Progenitor cell of endocrine pancreas (in vitro differentiated cells): Measurements from ENCODE around the gene RNF20. TPM values are rescaled to one million over a fixed set of nuclear protein-coding genes. Genes with fewer than 3 reads are reported as not detected.

Experiments used
- DNase-seq: peaks from one replicate; pipeline ENCODE4 v3.0.0; 2021; ENCODE audit warnings: low spot score; ENCODE audit not compliant: unreplicated experiment
- H3K27ac Mint-ChIP-seq: 2 replicates; pipeline ENCODE4 v1.8.0; 2021; ENCODE audit warnings: mild to moderate bottlenecking, moderate library complexity, mixed read lengths
- H3K27me3 Mint-ChIP-seq: 2 replicates; pipeline ENCODE4 v1.8.0; 2021; ENCODE audit warnings: mixed read lengths
- H3K36me3 Mint-ChIP-seq: 2 replicates; pipeline ENCODE4 v1.8.0; 2022; ENCODE audit warnings: mixed read lengths; ENCODE audit not compliant: insufficient read depth
- H3K4me1 Mint-ChIP-seq: 2 replicates; pipeline ENCODE4 v1.8.0; 2021; ENCODE audit warnings: low read depth, mixed read lengths
- H3K4me3 Mint-ChIP-seq: 2 replicates; pipeline ENCODE4 v1.8.0; 2021; ENCODE audit warnings: low read depth, mild to moderate bottlenecking, moderate library complexity, mixed read lengths
- H3K9me3 Mint-ChIP-seq: 2 replicates; pipeline ENCODE4 v1.8.0; 2021; ENCODE audit warnings: low read depth, mixed read lengths
- total RNA-seq: library from RNA; stranded (reverse); gene quantifications from 2 replicates; pipeline ENCODE4 v1.2.1, GENCODE V29; 2021
- TF ChIP-seq, protein P1 (sequence below): fragments of 200-600 bp; sonication (generic); IDR thresholded peaks from one replicate; pipeline ENCODE4 v1.5.0; 2021; ENCODE audit warnings: antibody characterized with exemption, mild to moderate bottlenecking; ENCODE audit not compliant: unreplicated experiment

Gene RNF20
- total RNA-seq, 1 donor from 2014 or later: 53.9 TPM

- no peaks in the 10 kb centered on the region for H3K9me3 Mint-ChIP-seq
- H3K27me3 Mint-ChIP-seq: peaks cover 6% of the 10 kb centered on the region
- no peak within 1 kb of the TSS for H3K27ac Mint-ChIP-seq
- H3K4me1 Mint-ChIP-seq: peaks cover 4% of the 10 kb centered on the region
- H3K36me3 Mint-ChIP-seq: no peaks in the 10 kb centered on the region
- no peak for DNase-seq
- no peak within 1 kb of the TSS for H3K4me3 Mint-ChIP-seq
- TF ChIP-seq, protein P1, sequence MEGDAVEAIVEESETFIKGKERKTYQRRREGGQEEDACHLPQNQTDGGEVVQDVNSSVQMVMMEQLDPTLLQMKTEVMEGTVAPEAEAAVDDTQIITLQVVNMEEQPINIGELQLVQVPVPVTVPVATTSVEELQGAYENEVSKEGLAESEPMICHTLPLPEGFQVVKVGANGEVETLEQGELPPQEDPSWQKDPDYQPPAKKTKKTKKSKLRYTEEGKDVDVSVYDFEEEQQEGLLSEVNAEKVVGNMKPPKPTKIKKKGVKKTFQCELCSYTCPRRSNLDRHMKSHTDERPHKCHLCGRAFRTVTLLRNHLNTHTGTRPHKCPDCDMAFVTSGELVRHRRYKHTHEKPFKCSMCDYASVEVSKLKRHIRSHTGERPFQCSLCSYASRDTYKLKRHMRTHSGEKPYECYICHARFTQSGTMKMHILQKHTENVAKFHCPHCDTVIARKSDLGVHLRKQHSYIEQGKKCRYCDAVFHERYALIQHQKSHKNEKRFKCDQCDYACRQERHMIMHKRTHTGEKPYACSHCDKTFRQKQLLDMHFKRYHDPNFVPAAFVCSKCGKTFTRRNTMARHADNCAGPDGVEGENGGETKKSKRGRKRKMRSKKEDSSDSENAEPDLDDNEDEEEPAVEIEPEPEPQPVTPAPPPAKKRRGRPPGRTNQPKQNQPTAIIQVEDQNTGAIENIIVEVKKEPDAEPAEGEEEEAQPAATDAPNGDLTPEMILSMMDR: no peak
Observed at GRCh38 chr9:101594796-101595195, 61.1 kb downstream of the RNF20 start, which contains the start of gene PPP3R2. Gene PPP3R2, minus strand, starts transcription at chr9:101594969. Its CDS starts 48 bp downstream, at chr9:101594921.

- TF ChIP-seq, protein P1: peak; percentile 78
- H3K27ac Mint-ChIP-seq: no peak overlapping the region
- H3K27me3 Mint-ChIP-seq: peaks cover 3% of the 10 kb centered on the region
- H3K4me3 Mint-ChIP-seq: no peak overlapping the region
- no peaks in the 10 kb centered on the region for H3K36me3 Mint-ChIP-seq
- no peaks in the 10 kb centered on the region for H3K9me3 Mint-ChIP-seq
- peaks cover 11% of the 10 kb centered on the region for H3K4me1 Mint-ChIP-seq
- no peak for DNase-seq
Observed at GRCh38 chr9:101601904-101602765, 68.5 kb downstream of the RNF20 start.

DNA sequence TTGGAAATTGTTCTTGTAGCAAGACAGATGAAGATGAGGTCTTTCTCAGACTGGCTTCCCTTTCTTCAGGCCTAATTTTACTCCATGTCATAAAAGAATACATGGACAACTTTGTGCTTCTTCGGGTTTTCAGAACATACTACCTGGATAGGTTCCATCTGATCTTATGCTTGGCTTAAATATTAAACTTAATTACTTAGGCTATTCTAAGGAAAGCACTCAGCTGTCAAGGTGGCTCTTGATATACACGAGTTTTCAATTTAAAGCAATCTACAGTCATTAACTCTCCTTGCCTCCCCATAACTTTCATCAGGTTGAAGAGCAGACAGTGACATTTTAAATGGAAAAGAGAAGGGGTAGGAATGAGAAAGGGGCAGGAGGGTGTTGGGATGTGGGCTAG lies 70.6 kb downstream of the RNF20 start:
- Mint-ChIP-seq H3K27ac (no peak overlapping the region), H3K9me3 (no peaks in the 10 kb centered on the region), H3K27me3 (peaks cover 3% of the 10 kb centered on the region), H3K36me3 (no peaks in the 10 kb centered on the region), H3K4me1 (peaks cover 13% of the 10 kb centered on the region), H3K4me3 (no peak overlapping the region)
- no peak for DNase-seq
- TF ChIP-seq, protein P1: no peak

- no peaks in the 10 kb centered on the region for H3K9me3 Mint-ChIP-seq
- TF ChIP-seq, protein P1: no peak
- H3K4me3 Mint-ChIP-seq: no peak overlapping the region
- H3K36me3 Mint-ChIP-seq: no peaks in the 10 kb centered on the region
- peaks cover under 1% of the 10 kb centered on the region for H3K27me3 Mint-ChIP-seq
- H3K27ac Mint-ChIP-seq: no peak overlapping the region
- no peak for DNase-seq
- peaks cover 13% of the 10 kb centered on the region for H3K4me1 Mint-ChIP-seq
Observed at GRCh38 chr9:101605547-101605946, 71.9 kb downstream of the RNF20 start.

Other genes with a start within 250 kb of the RNF20 start
- gene BAAT, start 148.8 kb upstream of the RNF20 start, total RNA-seq: 0.36 TPM in 1 of 2 replicates, not detected in the other
- gene MRPL50, start 135.2 kb upstream of the RNF20 start, total RNA-seq: 14.4 and 16.1 TPM in 2 replicates
- gene ZNF189, start 135.0 kb upstream of the RNF20 start, total RNA-seq: 31.4 and 32.5 TPM in 2 replicates
- gene ALDOB, start 98.1 kb upstream of the RNF20 start, total RNA-seq: not detected in 2 replicates
- not detected in 2 replicates for gene PPP3R2, start 61.1 kb downstream of the RNF20 start, total RNA-seq
- 0.42 and 0.48 TPM in 2 replicates for gene GRIN3A, start 204.8 kb downstream of the RNF20 start, total RNA-seq